WTC11 (cell line): ENCODE results near the gene CHST11. TPM values are rescaled to one million over a fixed set of nuclear protein-coding genes. Genes with fewer than 3 reads are reported as not detected.

Experiments
- ATAC-seq: fragments of 200-7000 bp; cut with Tn5 transposase; 2 replicates; pipeline ENCODE4 v1.10.0; 2021; ENCODE audit warnings: mild to moderate bottlenecking, moderate library complexity
- CTCF ChIA-PET: fragments of 300-600 bp; sonication (Branson Sonifier 250); formaldehyde crosslinking; loops from one replicate; lab custom pipeline; 2021; ENCODE audit warnings: antibody characterized with exemption; lab: Charles Lee
- POLR2A ChIA-PET: fragments of 350-600 bp; sonication (Branson Sonifier 250); formaldehyde crosslinking; loops from one replicate; lab custom pipeline; 2021; ENCODE audit warnings: antibody characterized with exemption; lab: Charles Lee
- DNase-seq: peaks from one replicate; pipeline ENCODE4 v3.0.0; 2021; ENCODE audit warnings: low spot score
- H3K27ac Mint-ChIP-seq: 2 replicates; pipeline ENCODE4 v1.8.0; 2021; ENCODE audit warnings: mixed read lengths
- H3K27me3 Mint-ChIP-seq: 2 replicates; pipeline ENCODE4 v1.8.0; 2021; ENCODE audit warnings: low read depth, mild to moderate bottlenecking, moderate library complexity, mixed read lengths
- H3K36me3 Mint-ChIP-seq: 2 replicates; pipeline ENCODE4 v1.8.0; 2021; ENCODE audit warnings: mixed read lengths
- H3K4me1 Mint-ChIP-seq: 2 replicates; pipeline ENCODE4 v1.8.0; 2022; ENCODE audit warnings: mixed read lengths
- H3K4me3 Mint-ChIP-seq: 2 replicates; pipeline ENCODE4 v1.8.0; 2021; ENCODE audit warnings: mild to moderate bottlenecking, moderate library complexity, mixed read lengths
- H3K9me3 Mint-ChIP-seq: 2 replicates; pipeline ENCODE4 v1.8.0; 2021; ENCODE audit warnings: mixed read lengths
- ATF1 ChIP-seq: sonication (generic); formaldehyde crosslinking; IDR thresholded peaks from 2 replicates; pipeline ENCODE4 v1.8.1; 2023; ENCODE audit warnings: mild to moderate bottlenecking, moderate library complexity, missing genetic modification reagents
- ATF6 ChIP-seq: sonication (generic); formaldehyde crosslinking; IDR thresholded peaks from 2 replicates; pipeline ENCODE4 v1.8.1; 2023; ENCODE audit warnings: mild to moderate bottlenecking, missing genetic modification reagents
- CBFB ChIP-seq: sonication (generic); formaldehyde crosslinking; IDR thresholded peaks from 2 replicates; pipeline ENCODE4 v1.8.1; 2022; ENCODE audit warnings: mild to moderate bottlenecking, low read depth, missing genetic modification reagents
- CREB1 ChIP-seq: sonication (generic); formaldehyde crosslinking; IDR thresholded peaks from 2 replicates; pipeline ENCODE4 v1.8.0; 2023; ENCODE audit warnings: mild to moderate bottlenecking, missing genetic modification reagents
- MLX ChIP-seq: sonication (generic); formaldehyde crosslinking; IDR thresholded peaks from 2 replicates; pipeline ENCODE4 v1.8.1; 2023; ENCODE audit warnings: mild to moderate bottlenecking, missing genetic modification reagents, moderate library complexity
- NR3C1 ChIP-seq: sonication (generic); formaldehyde crosslinking; conservative IDR thresholded peaks from 2 replicates; pipeline ENCODE4 v1.8.1; 2023; ENCODE audit warnings: low read depth, mild to moderate bottlenecking, missing genetic modification reagents
- PRRX2 ChIP-seq: fragments of 250-450 bp; sonication (Bioruptor Pico); IDR thresholded peaks from 2 replicates; pipeline ENCODE4 v1.8.0; 2021; ENCODE audit warnings: mild to moderate bottlenecking
- SMAD3 ChIP-seq: sonication (generic); formaldehyde crosslinking; IDR thresholded peaks from 2 replicates; pipeline ENCODE4 v1.8.0; 2022; ENCODE audit warnings: missing genetic modification reagents, mild to moderate bottlenecking, borderline replicate concordance
- SOX15 ChIP-seq: fragments of 250-450 bp; sonication (Bioruptor Pico); IDR thresholded peaks from 2 replicates; pipeline ENCODE4 v1.9.0; 2021; ENCODE audit warnings: mild to moderate bottlenecking
- SP1 ChIP-seq: sonication (generic); formaldehyde crosslinking; conservative IDR thresholded peaks from 2 replicates; pipeline ENCODE4 v1.8.1; 2022; ENCODE audit warnings: missing genetic modification reagents
- TCF7 ChIP-seq: sonication (generic); formaldehyde crosslinking; IDR thresholded peaks from 2 replicates; pipeline ENCODE4 v1.8.0; 2022; ENCODE audit warnings: mild to moderate bottlenecking, low read depth, missing genetic modification reagents, moderate library complexity
- TEAD4 ChIP-seq: sonication (generic); formaldehyde crosslinking; IDR thresholded peaks from 2 replicates; pipeline ENCODE4 v1.8.0; 2022; ENCODE audit warnings: mild to moderate bottlenecking, missing genetic modification reagents
- USF1 ChIP-seq: sonication (generic); formaldehyde crosslinking; IDR thresholded peaks from 2 replicates; pipeline ENCODE4 v1.8.0; 2022; ENCODE audit warnings: mild to moderate bottlenecking, missing genetic modification reagents
- ZBTB21 ChIP-seq: sonication (generic); formaldehyde crosslinking; IDR thresholded peaks from 2 replicates; pipeline ENCODE4 v1.8.1; 2023; ENCODE audit warnings: mild to moderate bottlenecking, missing genetic modification reagents, borderline replicate concordance
- ZNF219 ChIP-seq: sonication (generic); formaldehyde crosslinking; IDR thresholded peaks from 2 replicates; pipeline ENCODE4 v1.8.0; 2023; ENCODE audit warnings: missing genetic modification reagents, mild to moderate bottlenecking, borderline replicate concordance
- ZNF423 ChIP-seq: fragments of 250-450 bp; sonication (Bioruptor Pico); IDR thresholded peaks from 2 replicates; pipeline ENCODE4 v2.1.2; 2022; ENCODE audit warnings: mild to moderate bottlenecking, moderate library complexity
- ZNF671 ChIP-seq: fragments of 250-450 bp; sonication (Bioruptor Pico); IDR thresholded peaks from 2 replicates; pipeline ENCODE4 v1.8.0; 2021; ENCODE audit warnings: mild to moderate bottlenecking
- total RNA-seq: library from RNA; stranded (reverse); gene quantifications from 3 replicates; pipeline ENCODE4 v1.2.3, GENCODE V29; 2021
- TF ChIP-seq, protein P1 (sequence below): fragments of 250-450 bp; sonication (Bioruptor Pico); IDR thresholded peaks from 2 replicates; pipeline ENCODE4 v1.8.0; 2021; ENCODE audit warnings: mild to moderate bottlenecking
- TF ChIP-seq, protein P2 (sequence below): sonication (generic); formaldehyde crosslinking; IDR thresholded peaks from 2 replicates; pipeline ENCODE4 v1.8.1; 2022; ENCODE audit warnings: mild to moderate bottlenecking, missing genetic modification reagents, moderate library complexity, borderline replicate concordance

CHST11 gene
- total RNA-seq, 1 experiment from 2014 or later, result 24.2 TPM

DNA sequence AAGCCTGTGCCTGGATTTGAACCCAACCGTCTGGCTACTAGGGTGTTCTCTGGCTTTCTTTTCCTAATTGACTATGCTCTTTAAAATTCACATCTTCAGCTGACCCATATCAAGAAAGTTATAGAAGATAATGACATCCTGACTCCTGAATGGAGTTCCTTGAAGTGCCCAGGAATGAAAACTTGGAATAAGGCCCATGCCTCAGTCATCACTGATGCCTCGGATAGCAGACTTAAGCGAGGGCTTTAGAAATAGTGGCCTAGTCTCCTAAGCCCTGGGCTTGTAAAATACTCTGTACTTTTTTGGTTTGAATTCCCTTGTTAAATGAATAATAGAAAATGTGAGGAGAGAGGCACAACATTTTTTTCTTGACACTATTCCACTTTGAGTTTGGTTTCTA lies 39.0 kb downstream of the CHST11 start:
- CTCF ChIA-PET, result no interaction called here
- DNase-seq (no peak), ATAC-seq (no peak)
- TF ChIP-seq CREB1 (no peak), ZNF423 (CRISPR knock-in tag) (no peak), PRRX2 (CRISPR knock-in tag) (no peak), SOX15 (CRISPR knock-in tag) (no peak), SP1 (CRISPR knock-in tag) (no peak), MLX (CRISPR knock-in tag) (no peak), ATF6 (CRISPR knock-in tag) (no peak), CBFB (CRISPR knock-in tag) (no peak), ZBTB21 (CRISPR knock-in tag) (no peak), TEAD4 (CRISPR knock-in tag) (no peak), ZNF671 (CRISPR knock-in tag) (no peak)
- TF ChIP-seq, protein P1, sequence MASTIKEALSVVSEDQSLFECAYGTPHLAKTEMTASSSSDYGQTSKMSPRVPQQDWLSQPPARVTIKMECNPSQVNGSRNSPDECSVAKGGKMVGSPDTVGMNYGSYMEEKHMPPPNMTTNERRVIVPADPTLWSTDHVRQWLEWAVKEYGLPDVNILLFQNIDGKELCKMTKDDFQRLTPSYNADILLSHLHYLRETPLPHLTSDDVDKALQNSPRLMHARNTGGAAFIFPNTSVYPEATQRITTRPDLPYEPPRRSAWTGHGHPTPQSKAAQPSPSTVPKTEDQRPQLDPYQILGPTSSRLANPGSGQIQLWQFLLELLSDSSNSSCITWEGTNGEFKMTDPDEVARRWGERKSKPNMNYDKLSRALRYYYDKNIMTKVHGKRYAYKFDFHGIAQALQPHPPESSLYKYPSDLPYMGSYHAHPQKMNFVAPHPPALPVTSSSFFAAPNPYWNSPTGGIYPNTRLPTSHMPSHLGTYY (CRISPR knock-in tag), result no peak
- POLR2A ChIA-PET, result no interaction called here
- Mint-ChIP-seq H3K4me1 (peaks cover 22% of the 10 kb centered on the region), H3K4me3 (no peak overlapping the region), H3K27ac (peak overlapping the region; percentile 5; the same call in 1 of the 2 replicates), H3K36me3 (no peaks in the 10 kb centered on the region), H3K27me3 (no peaks in the 10 kb centered on the region), H3K9me3 (no peaks in the 10 kb centered on the region)

DNA sequence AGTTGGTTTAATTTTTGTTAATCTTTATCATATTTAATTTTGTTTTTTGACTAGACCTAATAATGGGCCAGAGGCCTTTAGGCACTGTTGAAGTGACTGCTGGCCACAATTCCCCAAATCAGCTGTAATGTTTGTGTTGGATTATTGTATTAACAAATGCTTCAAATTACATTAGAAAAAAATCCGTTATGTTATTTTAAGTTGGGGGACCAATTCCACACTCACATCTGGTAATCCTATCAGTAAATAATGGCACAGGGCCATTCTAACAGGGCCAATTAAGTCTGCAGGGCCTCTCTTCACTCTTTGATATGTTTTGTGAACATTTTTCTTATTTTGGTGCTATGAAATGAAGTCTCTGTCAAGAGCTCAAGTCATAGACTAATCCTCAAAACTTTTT lies 39.6 kb downstream of the CHST11 start:
- DNase-seq (no peak), ATAC-seq (no peak)
- Mint-ChIP-seq H3K4me3 (no peak overlapping the region), H3K9me3 (no peaks in the 10 kb centered on the region), H3K27ac (no peak overlapping the region), H3K27me3 (no peaks in the 10 kb centered on the region), H3K36me3 (no peaks in the 10 kb centered on the region), H3K4me1 (peaks cover 22% of the 10 kb centered on the region)
- CTCF ChIA-PET, result no interaction called here
- POLR2A ChIA-PET, result no interaction called here
- TF ChIP-seq SMAD3 (CRISPR knock-in tag) (no peak), USF1 (no peak), ATF6 (CRISPR knock-in tag) (no peak), ATF1 (no peak), ZNF219 (no peak), PRRX2 (CRISPR knock-in tag) (no peak), NR3C1 (CRISPR knock-in tag) (no peak), TCF7 (no peak)
- TF ChIP-seq, protein P2, sequence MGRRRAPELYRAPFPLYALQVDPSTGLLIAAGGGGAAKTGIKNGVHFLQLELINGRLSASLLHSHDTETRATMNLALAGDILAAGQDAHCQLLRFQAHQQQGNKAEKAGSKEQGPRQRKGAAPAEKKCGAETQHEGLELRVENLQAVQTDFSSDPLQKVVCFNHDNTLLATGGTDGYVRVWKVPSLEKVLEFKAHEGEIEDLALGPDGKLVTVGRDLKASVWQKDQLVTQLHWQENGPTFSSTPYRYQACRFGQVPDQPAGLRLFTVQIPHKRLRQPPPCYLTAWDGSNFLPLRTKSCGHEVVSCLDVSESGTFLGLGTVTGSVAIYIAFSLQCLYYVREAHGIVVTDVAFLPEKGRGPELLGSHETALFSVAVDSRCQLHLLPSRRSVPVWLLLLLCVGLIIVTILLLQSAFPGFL (CRISPR knock-in tag), result no peak
